Stimulated activated CD8-positive, alpha-beta memory T cell treated with anti-CD3 and anti-CD28 coated beads, Interleukin-2, amount 100 ng/mL, for 1 hour (primary cell): ENCODE results near the gene HOMER3.

Experiments used
- DNase-seq, 2 donors: peaks; one replicate each; pipeline ENCODE4 v3.0.0-alpha.2; 2020; ENCODE audit warnings: low read depth in 2 of 2

Gene HOMER3

GRCh38 chr19:18940769-18941627 lies at the start of gene HOMER3:
TSS of gene HOMER3 (minus strand) at chr19:18941217. CDS start at chr19:18938982, 2,235 bp downstream.
- DNase-seq: peak; percentile 40 to 63

GRCh38 chr19:18990128-18990708 lies 49.2 kb upstream of the HOMER3 start:
- no peak for DNase-seq

DNA sequence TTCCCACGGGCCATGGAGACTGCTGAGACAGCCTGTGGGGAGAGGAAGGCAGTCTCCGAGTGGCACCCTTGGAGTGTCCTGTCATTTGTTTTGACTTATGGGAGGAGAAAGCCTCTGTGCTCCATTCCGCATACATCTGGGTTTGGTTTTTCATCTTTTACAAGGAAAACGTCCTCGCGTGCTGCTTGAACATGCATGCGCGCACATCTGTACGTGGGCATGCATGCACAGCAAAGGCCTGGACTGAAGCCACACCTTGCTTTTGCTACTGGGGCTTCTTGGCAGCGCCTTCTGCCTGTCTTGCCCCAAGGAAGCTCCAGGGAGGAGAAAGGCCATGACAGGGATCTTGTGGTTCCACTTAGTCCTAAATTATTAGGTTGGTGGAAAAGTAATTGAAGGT lies 48.3 kb upstream of the HOMER3 start:
- DNase-seq: no peak

DNA sequence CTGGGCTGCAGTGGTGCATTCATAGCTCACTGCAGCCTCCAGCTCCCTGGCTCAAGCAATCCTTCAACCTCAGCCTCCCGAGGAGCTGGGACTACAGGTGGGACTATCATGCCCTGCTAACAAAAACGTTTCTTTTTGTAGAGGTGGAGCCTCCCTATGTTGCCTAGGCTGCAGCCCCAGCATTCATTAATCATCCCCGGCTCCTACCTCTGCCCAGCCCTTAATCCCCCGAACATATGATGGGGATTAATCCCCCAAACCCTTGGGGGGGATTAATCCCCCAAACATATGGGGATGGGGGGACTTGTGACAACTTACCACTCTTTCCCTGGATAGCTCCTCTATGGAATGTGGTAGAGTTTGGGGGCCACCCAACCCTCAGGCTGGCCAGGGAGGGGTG lies 46.4 kb upstream of the HOMER3 start:
- no peak for DNase-seq

- DNase-seq: no peak
Observed at GRCh38 chr19:18985257-18985656, 44.2 kb upstream of the HOMER3 start.

DNA sequence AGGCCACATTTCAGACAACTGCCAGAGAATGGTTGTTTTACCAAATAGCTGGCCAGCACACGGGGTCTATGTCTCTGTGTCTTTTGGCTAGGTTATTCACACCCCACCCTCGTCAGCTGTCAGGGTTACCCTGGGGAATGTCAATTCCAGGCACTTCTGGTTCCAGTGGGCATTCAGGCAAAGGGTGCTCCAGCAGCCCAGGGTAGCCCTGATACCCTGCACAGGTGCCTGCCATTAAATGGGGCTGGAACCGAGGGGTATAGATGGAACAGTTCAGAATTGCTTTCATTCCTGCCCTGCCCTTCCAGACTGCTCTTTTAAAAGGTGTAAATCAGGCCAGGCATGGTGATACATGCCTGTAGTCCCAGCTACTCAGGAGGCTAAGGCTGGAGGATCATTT lies 43.2 kb upstream of the HOMER3 start:
- DNase-seq: no peak

DNA sequence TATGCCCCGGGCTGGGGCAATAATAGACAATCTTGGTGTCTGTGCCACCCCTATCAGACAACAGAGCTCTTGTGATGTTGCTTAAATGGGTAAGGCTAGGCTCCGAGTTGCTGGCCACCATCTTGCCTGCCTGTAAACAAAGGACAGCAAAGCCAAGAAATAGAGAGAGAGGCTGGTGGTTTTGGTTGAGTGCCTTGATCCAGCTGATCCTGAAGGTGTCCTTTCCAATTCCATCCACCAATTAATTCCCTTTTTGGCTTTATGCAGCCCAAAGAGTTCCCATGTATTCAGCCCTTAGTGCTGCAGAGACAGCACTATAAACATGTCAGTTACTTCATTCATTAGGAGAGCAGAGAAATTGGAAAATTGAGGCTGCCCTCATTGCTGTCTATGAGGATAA lies 41.7 kb upstream of the HOMER3 start:
- DNase-seq: no peak

GRCh38 chr19:18980432-18981020 lies 39.5 kb upstream of the HOMER3 start:
- DNase-seq: no peak

GRCh38 chr19:18978616-18979015 lies 37.6 kb upstream of the HOMER3 start:
- no peak for DNase-seq

GRCh38 chr19:18975869-18976268 lies 34.9 kb upstream of the HOMER3 start:
- no peak for DNase-seq

GRCh38 chr19:18975011-18975410 lies 34.0 kb upstream of the HOMER3 start:
- no peak for DNase-seq

DNA sequence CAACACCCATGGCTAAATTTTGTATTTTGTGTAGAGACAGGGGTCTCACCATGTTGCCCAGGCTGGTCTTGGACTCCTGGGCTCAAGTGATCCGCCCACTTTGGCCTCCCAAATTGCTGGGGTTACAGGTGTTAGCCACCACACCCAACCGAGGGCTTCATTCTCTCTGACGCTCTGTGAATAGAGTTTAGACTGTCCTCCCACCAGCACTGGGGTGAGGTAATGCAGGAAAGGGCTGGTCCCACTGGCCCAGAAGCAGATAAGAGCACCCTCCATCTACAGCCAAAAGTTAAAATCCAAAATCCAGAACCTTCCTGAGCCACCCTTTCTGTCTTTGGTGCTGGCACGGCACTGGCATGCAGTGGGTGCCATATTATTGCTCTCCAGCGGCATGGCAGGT lies 31.8 kb upstream of the HOMER3 start:
- no peak for DNase-seq

- DNase-seq: no peak
Observed at GRCh38 chr19:18972301-18972811, 31.3 kb upstream of the HOMER3 start.

DNA sequence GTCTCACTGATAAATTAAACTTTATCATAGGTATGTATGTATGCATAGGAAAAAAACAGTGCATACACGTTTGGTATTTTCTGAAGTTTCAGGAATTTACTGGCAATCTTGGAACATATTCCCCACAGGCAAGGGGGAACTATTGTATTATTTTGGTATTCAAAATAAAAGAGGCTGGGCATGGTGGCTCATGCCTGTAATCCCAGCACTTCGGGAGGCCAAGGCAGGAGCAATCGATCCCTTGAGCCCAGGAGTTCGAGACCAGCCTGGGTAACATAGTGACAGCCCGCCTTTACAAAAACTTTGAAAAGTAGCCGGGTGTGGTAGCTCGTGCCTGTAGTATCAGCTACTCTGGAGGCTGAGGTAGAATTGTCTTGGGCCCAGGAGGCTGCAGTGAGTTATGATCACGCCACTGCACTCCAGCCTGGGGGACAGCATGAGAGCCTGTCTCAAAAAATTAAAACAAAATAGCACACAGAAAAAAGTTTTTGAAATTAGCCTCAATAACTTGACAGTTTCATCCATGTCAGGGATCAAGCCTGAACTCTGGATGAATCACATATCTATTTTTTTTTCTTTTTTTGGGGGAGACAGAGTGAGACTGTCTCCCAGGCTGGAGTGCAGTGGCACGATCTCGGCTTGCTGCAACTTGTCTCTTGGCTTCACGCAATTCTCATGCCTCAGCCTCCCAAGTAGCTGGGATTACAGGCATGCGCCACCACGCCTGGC lies 29.1 kb upstream of the HOMER3 start:
- DNase-seq: no peak

- DNase-seq: no peak
Observed at GRCh38 chr19:18967358-18968146, 26.5 kb upstream of the HOMER3 start.

DNA sequence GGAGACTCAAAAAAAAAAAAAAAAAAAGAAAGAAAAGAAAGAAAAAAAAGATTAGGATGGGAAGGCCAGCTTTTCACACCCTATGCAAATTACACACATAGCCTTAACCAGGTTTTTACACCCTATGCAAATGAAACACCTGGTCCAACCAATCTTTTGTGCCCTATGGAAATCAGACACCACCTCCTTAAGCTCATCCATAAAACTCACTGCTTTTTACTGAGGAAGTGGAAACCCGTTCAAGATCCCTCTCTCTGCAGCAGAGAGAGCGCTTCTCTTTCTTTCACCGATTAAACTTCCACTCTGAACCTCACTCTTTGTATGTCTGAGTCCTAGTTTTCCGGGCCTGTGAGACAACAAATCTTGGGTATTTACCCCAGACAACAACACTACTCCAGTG lies 25.3 kb upstream of the HOMER3 start:
- no peak for DNase-seq

- no peak for DNase-seq
Observed at GRCh38 chr19:18964121-18964520, 23.1 kb upstream of the HOMER3 start.

- no peak for DNase-seq
Observed at GRCh38 chr19:18961767-18962620, 21.0 kb upstream of the HOMER3 start.

DNA sequence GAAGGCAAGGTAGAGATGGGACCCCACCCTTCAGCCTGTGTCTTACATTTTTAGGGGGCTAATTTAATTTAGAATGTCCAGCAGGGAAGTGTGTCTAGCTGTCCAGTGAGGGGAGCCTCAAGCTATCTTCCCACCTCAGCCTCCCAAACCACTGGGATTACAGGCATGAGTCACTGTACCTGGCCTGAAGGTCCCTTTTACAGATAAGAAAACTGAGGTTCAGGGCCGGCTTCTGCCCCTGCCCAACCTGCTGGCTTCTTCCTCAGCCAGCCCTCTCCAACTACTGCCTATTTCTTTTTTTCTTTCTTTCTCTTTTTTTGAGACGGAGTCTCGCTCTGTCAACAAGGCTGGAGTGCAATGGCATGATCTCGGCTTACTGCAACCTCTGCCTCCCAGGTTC lies 19.4 kb upstream of the HOMER3 start:
- DNase-seq: no peak

DNA sequence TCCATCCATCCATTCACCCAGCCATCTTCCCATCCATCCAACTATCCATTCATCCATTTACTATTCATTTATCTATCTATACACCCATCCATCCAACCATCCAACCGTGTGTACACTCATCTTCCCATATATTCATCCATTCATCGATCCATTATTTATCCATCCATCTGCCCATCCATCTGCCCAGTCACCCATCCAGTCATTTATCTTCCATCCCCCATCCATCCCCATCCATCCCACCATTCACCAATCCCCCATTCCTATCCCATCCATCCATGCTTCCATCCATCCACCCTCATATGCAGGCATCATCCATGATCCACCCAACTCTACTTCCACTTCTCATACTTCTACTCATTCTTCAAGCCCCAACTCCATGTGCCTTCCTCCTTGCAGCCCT lies 14.0 kb upstream of the HOMER3 start:
- DNase-seq: no peak
